Activated CD4-positive, alpha-beta T cell treated with anti-CD3 and anti-CD28 coated beads, Interleukin-2, amount 50 U/mL, for 48 hours (primary cell): ENCODE results near the gene FAH.
"Not testable (repeated sequence)": the region's sequence is repeated elsewhere in the genome, so short reads cannot be mapped to it uniquely, and the experiment has no call there.

ENCODE experiments used
- DNase-seq, 2 experiments: peaks; one replicate each; pipeline ENCODE4 v3.0.0-alpha.2; 2020

Gene FAH

GRCh38 chr15:80152896-80153876, at the start of gene FAH:
Gene FAH (plus strand): TSS chr15:80152999. CDS start chr15:80153055, 56 bp downstream.
- peak; percentile 52 to 60 for DNase-seq

- DNase-seq, result no peak
Measured at GRCh38 chr15:80105193-80105592, 47.6 kb upstream of the FAH start.

- DNase-seq, result no peak
Measured at GRCh38 chr15:80105595-80105994, 47.2 kb upstream of the FAH start.

GRCh38 chr15:80106051-80106450, 46.7 kb upstream of the FAH start:
- no peak for DNase-seq

GRCh38 chr15:80107204-80107603, 45.6 kb upstream of the FAH start:
- no peak for DNase-seq

- DNase-seq, result no peak
Measured at GRCh38 chr15:80107774-80108173, 45.0 kb upstream of the FAH start.

GRCh38 chr15:80109388-80109787, 43.4 kb upstream of the FAH start:
- no peak for DNase-seq

- no peak for DNase-seq
Measured at GRCh38 chr15:80110920-80111319, 41.9 kb upstream of the FAH start.

GRCh38 chr15:80114114-80114513, 38.7 kb upstream of the FAH start:
- DNase-seq, result no peak

GRCh38 chr15:80115021-80115420, 37.8 kb upstream of the FAH start:
- no peak for DNase-seq

- no peak for DNase-seq
Measured at GRCh38 chr15:80118956-80119355, 33.8 kb upstream of the FAH start.

GRCh38 chr15:80120636-80121035, 32.2 kb upstream of the FAH start:
- no peak for DNase-seq

GRCh38 chr15:80121546-80121945, 31.3 kb upstream of the FAH start:
- no peak for DNase-seq

GRCh38 chr15:80123034-80123433, 29.8 kb upstream of the FAH start:
- no peak for DNase-seq

GRCh38 chr15:80127253-80127652, 25.5 kb upstream of the FAH start:
- not testable (repeated sequence) for DNase-seq

GRCh38 chr15:80127911-80128310, 24.9 kb upstream of the FAH start:
- DNase-seq, result no peak

GRCh38 chr15:80132382-80132781, 20.4 kb upstream of the FAH start:
- no peak for DNase-seq

GRCh38 chr15:80136854-80137253, 15.9 kb upstream of the FAH start:
- DNase-seq, result no peak

GRCh38 chr15:80138961-80139360, 13.8 kb upstream of the FAH start:
- DNase-seq, result no peak

GRCh38 chr15:80140909-80141308, 11.9 kb upstream of the FAH start:
- DNase-seq, result no peak

- DNase-seq, result no peak
Measured at GRCh38 chr15:80141916-80142598, 10.7 kb upstream of the FAH start.

GRCh38 chr15:80142646-80143045, 10.2 kb upstream of the FAH start:
- DNase-seq, result no peak

GRCh38 chr15:80151148-80151547, 1.7 kb upstream of the FAH start:
- no peak for DNase-seq

GRCh38 chr15:80151576-80151975, 1.2 kb upstream of the FAH start:
- DNase-seq, result no peak
